Mesenchymal stem cell (in vitro differentiated cells and primary cell): ENCODE measurements around the gene ELN.

ENCODE experiments used
- DNase-seq: peaks from one replicate; pipeline ENCODE4 v3.0.0-alpha.2; 2013
- H2AFZ ChIP-seq: one replicate; pipeline ENCODE4 v1.6.1; 2013; ENCODE audit warnings: low read depth, mild to moderate bottlenecking, control low read depth, inconsistent platforms, low read length, moderate library complexity
- H2AK5ac ChIP-seq: 2 replicates; pipeline ENCODE4 v1.6.1; 2013; ENCODE audit warnings: low read length, moderate library complexity, mild to moderate bottlenecking, inconsistent platforms; ENCODE audit not compliant: severe bottlenecking
- H2BK120ac ChIP-seq: one replicate; pipeline ENCODE4 v1.6.1; 2013; ENCODE audit warnings: low read depth, mild to moderate bottlenecking, inconsistent platforms, low read length, moderate library complexity
- H2BK12ac ChIP-seq, 2 experiments: one replicate each; pipeline ENCODE4 v1.6.1; 2013; ENCODE audit warnings: inconsistent platforms in 2 of 2, low read length in 2 of 2, mild to moderate bottlenecking in 2 of 2, moderate library complexity in 2 of 2, control low read depth in 1 of 2
- H2BK15ac ChIP-seq: one replicate; pipeline ENCODE4 v1.6.1; 2013; ENCODE audit warnings: mild to moderate bottlenecking, low read depth, inconsistent platforms; ENCODE audit not compliant: poor library complexity, severe bottlenecking
- H2BK5ac ChIP-seq: 2 replicates; pipeline ENCODE4 v1.6.1; 2013; ENCODE audit warnings: low read depth, mild to moderate bottlenecking, low read length, control low read depth, inconsistent platforms; ENCODE audit not compliant: poor library complexity, severe bottlenecking
- H3K14ac ChIP-seq, 2 experiments: one replicate each; pipeline ENCODE4 v1.6.1; 2013; ENCODE audit warnings: inconsistent platforms in 2 of 2, low read length in 2 of 2, control low read depth in 1 of 2, mild to moderate bottlenecking in 1 of 2, moderate library complexity in 1 of 2
- H3K18ac ChIP-seq, 2 experiments: one replicate each; pipeline ENCODE4 v1.6.1; 2013; ENCODE audit warnings: inconsistent platforms in 2 of 2, low read length in 2 of 2, control low read depth in 1 of 2, low read depth in 1 of 2, mild to moderate bottlenecking in 1 of 2
- H3K23ac ChIP-seq, 2 experiments: one replicate each; pipeline ENCODE4 v1.6.1; 2013; ENCODE audit warnings: inconsistent platforms in 2 of 2, low read length in 2 of 2, mild to moderate bottlenecking in 2 of 2, moderate library complexity in 2 of 2, control low read depth in 1 of 2
- H3K27ac ChIP-seq: 2 replicates; pipeline ENCODE4 v1.5.1; 2013; ENCODE audit warnings: mild to moderate bottlenecking, moderate library complexity, low read length, control low read depth, inconsistent platforms; ENCODE audit not compliant: poor library complexity, severe bottlenecking
- H3K27me3 ChIP-seq, 2 experiments: 2 replicates each; pipeline versions ENCODE4 v1.6.1 to v1.7.0; 2013; ENCODE audit warnings: low read length in 2 of 2, mild to moderate bottlenecking in 2 of 2, moderate library complexity in 2 of 2, control low read depth in 1 of 2, inconsistent platforms in 1 of 2; ENCODE audit not compliant: control insufficient read depth in 1 of 2, insufficient read depth in 1 of 2
- H3K36me3 ChIP-seq, 2 experiments: 2 replicates each; pipeline versions ENCODE4 v1.6.1 to v1.7.0; 2013; ENCODE audit warnings: low read length in 2 of 2, control low read depth in 1 of 2, inconsistent platforms in 1 of 2, low read depth in 1 of 2, mild to moderate bottlenecking in 1 of 2; ENCODE audit not compliant: insufficient read depth in 2 of 2, control insufficient read depth in 1 of 2
- H3K4ac ChIP-seq, 2 experiments: one replicate each; pipeline ENCODE4 v1.6.1; 2013; ENCODE audit warnings: inconsistent platforms in 2 of 2, low read length in 2 of 2, mild to moderate bottlenecking in 2 of 2, moderate library complexity in 2 of 2, control low read depth in 1 of 2, low read depth in 1 of 2
- H3K4me1 ChIP-seq: 2 replicates; pipeline ENCODE4 v1.6.1; 2013; ENCODE audit warnings: low read depth, low read length, control low read depth; ENCODE audit not compliant: control insufficient read depth, insufficient read depth
- H3K4me2 ChIP-seq: 2 replicates; pipeline ENCODE4 v1.6.1; 2013; ENCODE audit warnings: low read length, mild to moderate bottlenecking, inconsistent platforms; ENCODE audit not compliant: poor library complexity, severe bottlenecking
- H3K4me3 ChIP-seq, 2 experiments: 2 replicates each; pipeline versions ENCODE4 v1.5.1 to v1.7.0; 2013; ENCODE audit warnings: low read length in 2 of 2, mild to moderate bottlenecking in 2 of 2, control low read depth in 1 of 2, low read depth in 1 of 2; ENCODE audit not compliant: insufficient read depth in 1 of 2
- H3K79me1 ChIP-seq: replicated peaks from 2 replicates; pipeline ENCODE4 v1.6.1; 2013; ENCODE audit warnings: mild to moderate bottlenecking, control low read depth, low read length, inconsistent platforms; ENCODE audit not compliant: poor library complexity, severe bottlenecking
- H3K9ac ChIP-seq: 2 replicates; pipeline ENCODE4 v1.7.0; 2013; ENCODE audit warnings: mild to moderate bottlenecking, low read length, moderate library complexity
- H3K9me3 ChIP-seq: 2 replicates; pipeline ENCODE4 v1.7.0; 2013; ENCODE audit warnings: mild to moderate bottlenecking, low read length; ENCODE audit not compliant: control insufficient read depth
- H4K8ac ChIP-seq: one replicate; pipeline ENCODE4 v1.6.1; 2013; ENCODE audit warnings: inconsistent platforms, mild to moderate bottlenecking, low read length, moderate library complexity
- H4K91ac ChIP-seq: one replicate; pipeline ENCODE4 v1.6.1; 2013; ENCODE audit warnings: mild to moderate bottlenecking, low read length, inconsistent platforms
- WGBS: methylation state at CpG from one replicate; pipeline ENCODE4 v1.1.7; 2013; ENCODE audit warnings: mixed read lengths; 5-methylcytosine and 5-hydroxymethylcytosine counted together

ELN gene

DNA sequence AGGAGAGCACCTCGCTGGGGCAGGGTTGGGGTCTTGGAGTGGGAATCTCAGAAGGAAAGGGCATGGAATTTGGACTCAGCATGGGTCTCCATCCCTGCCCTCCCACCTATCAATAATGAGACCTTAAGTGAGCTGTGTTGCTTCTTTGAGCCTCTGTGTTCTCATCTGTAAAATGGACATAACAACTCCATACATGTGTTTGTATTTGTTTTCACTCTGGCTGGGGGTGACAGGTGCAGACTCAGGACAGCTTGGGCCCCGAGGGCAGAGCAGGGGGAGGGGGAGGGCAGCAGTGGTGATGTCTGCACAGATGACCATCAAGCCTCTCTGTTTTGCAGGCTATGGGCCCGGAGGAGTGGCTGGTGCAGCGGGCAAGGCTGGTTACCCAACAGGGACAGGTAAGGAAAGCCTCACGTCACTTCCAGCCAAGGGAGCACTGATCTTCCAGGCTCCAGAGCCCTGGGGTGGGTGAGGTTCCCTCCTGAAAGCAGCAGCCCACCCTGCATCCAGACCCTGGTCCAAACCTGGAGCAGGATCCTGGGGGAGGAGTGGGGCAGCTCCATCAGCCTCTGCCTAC is 19.9 kb downstream of the ELN start:
- Histone ChIP-seq H3K9me3 (no peaks in the 10 kb centered on the region), H2BK120ac (no peak overlapping the region), H3K36me3 (peaks cover 0 to 55% of the 10 kb centered on the region in 2 experiments), H2BK5ac (no peak overlapping the region), H3K23ac (no peak overlapping the region), H4K8ac (no peak overlapping the region), H2BK12ac (no peak overlapping the region), H4K91ac (no peak overlapping the region), H3K9ac (no peak overlapping the region), H3K27me3 (peaks cover 0 to 41% of the 10 kb centered on the region in 2 experiments), H3K4me3 (no peak overlapping the region), H3K14ac (no peak overlapping the region), H3K4me2 (no peak overlapping the region), H3K18ac (no peak overlapping the region), H3K4ac (no peak overlapping the region), H3K4me1 (peaks cover 11% of the 10 kb centered on the region), H3K79me1 (no peaks in the 10 kb centered on the region), H3K27ac (no peak overlapping the region), H2BK15ac (no peak overlapping the region), H2AK5ac (no peak overlapping the region), H2AFZ (no peak overlapping the region)
- WGBS, result 68% methylated on average over 5 of the region's 5 CpGs
- DNase-seq, result no peak

DNA sequence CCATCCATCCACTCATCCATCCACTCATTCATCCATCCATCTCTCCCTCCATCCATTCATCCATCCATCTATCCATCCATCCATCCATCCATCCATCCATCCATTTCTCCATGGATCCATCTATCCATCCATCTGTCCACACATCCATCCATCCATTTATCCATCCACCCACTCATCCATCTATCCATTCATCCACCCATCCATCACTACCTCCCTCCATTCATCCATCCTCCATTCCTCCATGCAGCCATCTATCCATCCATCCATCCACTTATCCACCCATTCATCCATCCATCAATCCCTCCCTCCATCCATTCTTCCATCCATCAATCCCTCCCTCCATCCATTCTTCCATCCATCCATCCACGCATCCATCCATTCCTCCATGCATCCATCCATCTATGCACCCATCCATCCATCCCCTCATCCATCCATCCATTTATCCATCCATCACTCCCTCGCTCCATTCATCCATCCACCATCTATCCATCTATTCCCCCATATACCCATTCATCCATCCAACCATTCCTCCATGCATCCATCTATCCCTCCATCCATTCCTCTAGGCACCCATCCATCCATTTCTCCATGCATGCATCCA is 21.1 kb downstream of the ELN start:
- Histone ChIP-seq H3K4ac (no peak overlapping the region), H3K9ac (no peak overlapping the region), H3K14ac (no peak overlapping the region), H3K18ac (no peak overlapping the region), H3K23ac (no peak overlapping the region), H2AK5ac (no peak overlapping the region), H4K8ac (no peak overlapping the region), H2BK12ac (no peak overlapping the region), H3K4me3 (no peak overlapping the region), H2BK5ac (no peak overlapping the region), H3K36me3 (peaks cover 0 to 65% of the 10 kb centered on the region in 2 experiments), H3K79me1 (no peaks in the 10 kb centered on the region), H3K27me3 (peaks cover 0 to 41% of the 10 kb centered on the region in 2 experiments), H2AFZ (no peak overlapping the region), H3K4me2 (no peak overlapping the region), H3K9me3 (no peaks in the 10 kb centered on the region), H2BK120ac (no peak overlapping the region), H4K91ac (no peak overlapping the region), H2BK15ac (no peak overlapping the region), H3K4me1 (peaks cover 2% of the 10 kb centered on the region), H3K27ac (no peak overlapping the region)
- 86% methylated on average over 2 of the region's 2 CpGs for WGBS
- DNase-seq, result no peak

DNA sequence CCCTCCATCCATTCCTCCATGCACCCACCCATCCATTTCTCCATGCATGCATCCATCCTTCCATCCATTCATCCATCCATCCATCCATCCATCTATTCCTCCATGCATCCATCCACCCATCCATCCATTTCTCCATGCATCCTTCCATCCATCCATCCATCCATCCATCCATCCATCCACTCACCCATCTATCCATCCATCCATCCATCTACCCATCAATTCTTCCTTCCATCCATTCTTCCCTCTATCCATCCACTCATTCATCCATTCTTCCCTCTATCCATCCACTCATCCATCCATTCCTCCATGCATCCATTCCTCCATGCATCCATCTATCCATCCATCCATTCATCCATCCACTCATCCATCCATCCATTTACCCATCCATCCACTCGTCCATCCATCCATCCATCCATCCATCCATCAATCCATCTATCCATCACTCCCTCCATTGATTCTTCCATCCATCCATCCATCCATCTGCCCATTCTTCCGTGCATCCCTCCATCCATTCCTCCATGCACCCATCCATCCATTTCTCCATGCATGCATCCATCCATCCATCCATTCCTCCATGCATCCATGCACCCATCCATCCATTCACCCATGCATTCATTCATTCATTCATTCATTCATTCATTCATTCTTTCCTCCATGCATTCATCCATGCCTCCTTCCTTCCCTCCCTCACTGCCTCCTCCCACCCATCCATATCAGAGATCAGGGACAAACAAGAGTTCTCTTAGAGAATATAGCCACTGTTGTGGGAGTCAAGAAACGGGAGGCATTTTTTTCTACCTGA is 22.2 kb downstream of the ELN start:
- no peak overlapping the region for H3K4me2 ChIP-seq
- peaks cover 2% of the 10 kb centered on the region for H3K4me1 ChIP-seq
- no peak overlapping the region for H3K4me3 ChIP-seq
- H3K79me1 ChIP-seq, result no peaks in the 10 kb centered on the region
- no peak overlapping the region for H3K27ac ChIP-seq
- H3K4ac ChIP-seq, result no peak overlapping the region
- H3K23ac ChIP-seq, result no peak overlapping the region
- H2BK120ac ChIP-seq, result no peak overlapping the region
- no peak overlapping the region for H3K14ac ChIP-seq
- no peak overlapping the region for H2AFZ ChIP-seq
- peaks cover 0 to 73% of the 10 kb centered on the region in 2 experiments for H3K36me3 ChIP-seq
- no peaks in the 10 kb centered on the region for H3K9me3 ChIP-seq
- H3K27me3 ChIP-seq, result peaks cover 0 to 39% of the 10 kb centered on the region in 2 experiments
- no peak overlapping the region for H2BK5ac ChIP-seq
- WGBS, result 67% methylated on average over 3 of the region's 3 CpGs
- H4K91ac ChIP-seq, result no peak overlapping the region
- no peak for DNase-seq
- H2BK12ac ChIP-seq, result no peak overlapping the region
- no peak overlapping the region for H4K8ac ChIP-seq
- H3K9ac ChIP-seq, result no peak overlapping the region
- H3K18ac ChIP-seq, result no peak overlapping the region
- H2BK15ac ChIP-seq, result no peak overlapping the region
- no peak overlapping the region for H2AK5ac ChIP-seq

DNA sequence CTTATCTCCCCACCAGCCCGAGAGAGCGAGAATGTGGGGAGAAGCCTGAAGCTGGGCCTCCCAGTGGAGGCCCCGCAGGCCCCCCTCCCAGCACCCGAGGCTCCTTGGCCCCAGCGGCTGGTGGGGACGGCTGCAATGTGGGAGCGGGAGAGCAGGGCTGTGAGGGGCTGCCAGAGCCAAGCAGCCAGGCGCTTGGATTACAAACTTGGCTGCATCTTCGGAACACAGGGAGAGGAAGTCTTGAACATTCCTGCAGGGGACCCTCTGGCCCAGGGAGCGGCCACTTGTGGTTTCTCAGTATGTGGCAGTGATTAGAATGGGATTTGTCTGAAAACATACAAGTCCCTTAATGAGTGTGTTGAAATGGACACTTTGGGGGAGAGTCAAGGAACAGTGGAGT is 23.2 kb downstream of the ELN start:
- Histone ChIP-seq H3K79me1 (no peaks in the 10 kb centered on the region), H3K18ac (no peak overlapping the region), H2BK12ac (no peak overlapping the region), H3K27me3 (peaks cover 0 to 37% of the 10 kb centered on the region in 2 experiments), H3K4me2 (no peak overlapping the region), H3K23ac (no peak overlapping the region), H3K36me3 (peaks cover 0 to 69% of the 10 kb centered on the region in 2 experiments), H3K4me3 (no peak overlapping the region), H3K4me1 (peaks cover 2% of the 10 kb centered on the region), H3K27ac (no peak overlapping the region), H4K91ac (no peak overlapping the region), H2AK5ac (no peak overlapping the region), H3K9me3 (no peaks in the 10 kb centered on the region), H2BK15ac (no peak overlapping the region), H3K4ac (no peak overlapping the region), H3K9ac (no peak overlapping the region), H3K14ac (no peak overlapping the region), H2BK5ac (no peak overlapping the region), H4K8ac (no peak overlapping the region), H2AFZ (no peak overlapping the region), H2BK120ac (no peak overlapping the region)
- no peak for DNase-seq
- WGBS, result 87% methylated on average over 10 of the region's 10 CpGs
